Islet of Langerhans (tissue), 1 donor: ENCODE data around the gene WDFY3.
A peak's percentile ranks its signal among the peaks of the same experiment; 100 is the strongest.

Experiments used
- FAIRE-seq: peaks from one replicate; lab custom pipeline; 2011; peaks lifted over from hg19 to GRCh38; lab: Jason Lieb, UNC

Gene WDFY3

GRCh38 chr4:84952004-84952403, 14.5 kb downstream of the WDFY3 start:
- peak; percentile 97 for FAIRE-seq

DNA sequence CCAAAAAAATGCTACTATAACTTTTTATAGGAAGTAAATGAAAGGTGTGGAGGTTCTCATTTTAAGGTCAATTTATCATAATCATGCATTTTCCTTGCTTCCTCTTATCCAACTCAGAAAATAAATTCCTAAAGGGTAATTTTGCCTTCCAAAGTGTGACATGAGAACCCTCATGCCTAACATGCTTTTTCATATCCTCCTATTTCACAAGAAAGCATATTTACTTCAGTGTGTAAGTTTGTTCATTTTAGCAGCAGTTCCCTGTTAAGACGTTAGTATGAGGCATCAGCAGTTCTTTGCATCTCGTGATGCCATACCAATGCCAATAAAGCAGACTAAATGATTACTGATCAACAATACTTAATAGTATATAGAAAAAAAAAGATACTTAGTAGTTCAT, 18.4 kb downstream of the WDFY3 start:
- FAIRE-seq, result no peak

DNA sequence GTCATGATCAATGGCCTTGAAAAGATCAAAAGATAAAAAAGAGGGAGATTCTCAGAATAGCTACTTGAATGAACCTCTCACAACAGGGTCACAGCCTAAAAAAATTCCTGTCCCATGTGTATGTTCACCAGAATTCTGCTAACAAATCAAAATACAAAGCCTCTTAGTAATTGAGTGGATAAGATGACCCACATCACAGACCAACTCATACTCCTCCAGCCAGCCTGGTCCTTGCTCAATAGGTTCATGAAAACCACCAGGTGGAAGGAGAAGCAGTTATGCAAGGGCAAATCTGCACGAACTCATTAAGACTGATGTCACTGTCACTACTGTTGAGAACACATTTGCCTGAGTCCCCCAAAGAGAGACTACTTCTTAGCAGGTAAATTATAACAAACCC, 21.5 kb downstream of the WDFY3 start:
- no peak for FAIRE-seq

- no peak for FAIRE-seq
Measured at GRCh38 chr4:84940960-84941359, 25.5 kb downstream of the WDFY3 start.

- peak; percentile 51 for FAIRE-seq
Measured at GRCh38 chr4:84939113-84939512, 27.4 kb downstream of the WDFY3 start.

DNA sequence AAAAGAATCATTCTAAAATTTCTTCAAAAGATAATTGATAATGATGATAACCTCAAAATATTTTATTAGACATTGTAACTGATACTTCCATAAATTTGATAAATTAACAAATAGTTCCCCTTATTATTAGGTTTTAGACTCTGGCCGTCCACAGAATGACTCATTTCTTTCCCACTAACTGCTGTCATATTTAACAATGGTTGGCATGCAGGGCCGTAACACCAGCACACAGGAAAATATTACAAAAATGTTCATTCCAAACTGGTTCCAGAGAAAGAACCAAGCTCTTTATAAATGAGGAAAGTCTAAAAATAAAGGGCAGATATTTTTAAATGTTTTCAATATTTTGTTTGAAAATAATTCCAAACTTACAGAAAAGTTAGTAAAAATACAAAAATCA, 28.2 kb downstream of the WDFY3 start:
- FAIRE-seq, result peak; percentile 86

GRCh38 chr4:84937381-84937977, 29.0 kb downstream of the WDFY3 start:
- no peak for FAIRE-seq

DNA sequence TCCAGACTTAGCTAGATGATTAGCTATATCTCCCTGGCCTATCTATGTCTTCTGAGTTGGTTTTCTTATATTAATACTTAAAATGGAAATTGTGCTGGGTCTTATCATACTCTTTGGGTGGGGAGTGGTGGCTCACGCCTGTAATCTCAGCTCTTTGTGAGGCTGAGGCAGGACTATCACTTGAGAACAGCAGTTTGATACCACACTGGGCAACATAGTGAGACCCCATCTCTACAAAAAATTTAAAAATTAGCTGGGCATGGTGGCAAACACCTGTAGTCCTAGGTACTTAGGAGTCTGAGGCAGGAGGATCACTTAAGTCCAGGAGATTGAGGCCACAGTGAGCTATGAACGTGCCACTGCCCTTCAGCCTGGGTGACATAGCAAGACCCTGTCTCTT, 30.4 kb downstream of the WDFY3 start:
- FAIRE-seq, result no peak

- no peak for FAIRE-seq
Measured at GRCh38 chr4:84932462-84932861, 34.0 kb downstream of the WDFY3 start.

DNA sequence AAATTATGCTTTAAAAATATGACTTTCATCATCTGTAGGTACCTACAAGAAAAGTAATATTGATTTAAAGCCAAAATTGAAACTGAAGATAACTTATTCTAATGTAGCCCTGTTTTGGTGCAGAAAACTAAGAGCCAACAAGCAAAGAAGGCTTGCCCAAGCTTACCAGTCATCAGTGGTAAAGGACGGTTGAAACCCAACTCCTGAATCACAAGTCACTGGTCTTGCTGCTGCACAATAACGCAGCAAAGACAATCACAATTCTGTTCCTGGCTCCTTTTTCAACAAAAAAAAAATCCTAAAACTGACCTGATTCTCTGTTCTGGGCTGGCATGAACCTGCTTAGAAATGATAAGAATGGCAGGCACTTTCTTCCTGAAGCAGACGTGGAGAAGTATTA, 34.5 kb downstream of the WDFY3 start:
- no peak for FAIRE-seq

DNA sequence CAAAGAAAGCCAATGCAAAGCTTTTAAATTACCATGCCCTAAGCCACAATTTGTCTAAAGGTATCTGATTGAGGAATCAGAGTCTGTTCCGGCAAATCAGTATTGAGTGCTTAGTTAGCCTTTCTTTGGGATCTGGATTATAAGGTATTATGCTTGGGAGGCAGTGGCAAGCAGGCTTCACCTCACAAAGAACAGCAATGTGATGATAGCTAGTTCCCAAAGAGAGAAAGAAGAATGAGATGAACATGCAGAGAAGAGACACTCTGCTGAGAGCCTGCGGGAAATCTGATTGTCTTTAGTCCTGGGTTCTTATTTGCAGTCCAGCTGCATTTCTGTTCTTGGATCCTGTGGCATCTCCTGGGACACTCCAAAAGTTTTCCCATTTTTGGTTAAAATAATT, 35.2 kb downstream of the WDFY3 start:
- FAIRE-seq, result no peak

GRCh38 chr4:84928089-84928488, 38.4 kb downstream of the WDFY3 start:
- no peak for FAIRE-seq

GRCh38 chr4:84927428-84927827, 39.1 kb downstream of the WDFY3 start:
- FAIRE-seq, result no peak

DNA sequence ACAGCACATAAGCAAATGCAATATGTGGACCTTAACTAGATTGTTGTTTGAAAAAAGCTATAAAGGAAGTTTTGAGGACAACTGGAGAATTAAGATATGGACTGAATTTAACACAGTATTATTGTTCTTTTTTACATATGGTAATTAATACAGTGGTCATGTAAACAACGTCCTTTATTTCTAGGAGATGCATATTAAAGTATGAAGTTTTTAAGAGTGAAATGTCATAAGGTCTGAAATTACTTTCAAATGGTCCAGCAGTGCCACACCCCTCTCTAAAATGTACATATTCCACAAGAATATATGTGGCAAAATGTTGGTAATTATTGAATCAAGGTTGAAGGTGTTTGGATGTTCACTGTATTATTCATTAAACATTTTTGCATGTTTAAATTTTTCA, 40.9 kb downstream of the WDFY3 start:
- no peak for FAIRE-seq

GRCh38 chr4:84924434-84924833, 42.1 kb downstream of the WDFY3 start:
- FAIRE-seq, result no peak

DNA sequence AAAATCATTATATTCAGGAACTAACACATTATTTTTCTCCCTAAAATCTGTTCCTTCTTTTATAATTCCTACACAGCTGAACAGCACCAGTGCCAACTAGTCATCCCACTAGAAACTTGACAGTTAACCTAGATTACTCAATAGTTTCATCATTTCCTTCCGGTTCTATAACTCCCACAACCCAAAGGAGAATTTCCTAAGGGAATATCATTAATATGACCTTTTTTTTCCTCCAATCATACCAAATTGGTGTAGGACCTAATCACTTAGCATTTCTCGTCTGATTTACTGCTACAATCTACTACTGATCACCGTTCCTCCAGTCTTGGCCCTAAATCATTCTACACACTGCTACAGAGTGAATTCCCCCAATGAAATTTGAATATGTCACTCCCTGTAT, 45.9 kb downstream of the WDFY3 start:
- FAIRE-seq, result no peak

GRCh38 chr4:84917869-84918600, 48.5 kb downstream of the WDFY3 start:
- no peak for FAIRE-seq

DNA sequence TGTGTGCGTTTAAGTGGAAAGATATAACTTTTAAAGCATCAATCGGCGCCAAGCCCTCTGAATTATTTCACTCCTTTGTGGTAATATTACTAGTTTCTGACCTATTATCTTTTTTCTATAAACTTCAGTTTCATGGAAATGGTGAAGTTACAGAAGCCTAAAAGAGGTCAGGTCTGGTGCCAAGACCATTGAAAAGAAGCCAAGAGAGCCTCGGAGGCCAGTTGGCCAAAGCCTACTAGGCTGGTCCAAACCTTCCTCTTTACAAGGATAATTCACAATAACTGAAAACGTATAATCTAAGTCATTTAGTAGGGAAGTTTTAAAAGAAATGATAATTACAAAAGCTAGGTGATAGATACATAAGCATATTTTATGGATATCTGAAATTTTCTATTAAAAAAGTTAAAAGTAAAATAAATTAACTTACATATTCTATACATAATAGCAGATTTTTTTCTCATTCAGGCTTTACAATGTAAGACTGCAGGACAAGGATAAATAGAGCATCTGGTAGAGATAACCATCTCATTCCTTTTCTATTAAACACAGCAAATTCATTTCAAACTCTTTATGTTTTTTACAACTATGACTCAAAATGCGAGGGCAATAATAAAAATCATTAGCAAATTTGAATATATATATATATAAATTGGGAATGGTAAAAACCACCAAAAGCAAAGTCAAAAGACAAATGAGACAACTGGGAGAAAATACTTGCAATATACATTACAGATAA, 49.2 kb downstream of the WDFY3 start:
- FAIRE-seq, result no peak

- FAIRE-seq, result no peak
Measured at GRCh38 chr4:84916227-84916626, 50.3 kb downstream of the WDFY3 start.

DNA sequence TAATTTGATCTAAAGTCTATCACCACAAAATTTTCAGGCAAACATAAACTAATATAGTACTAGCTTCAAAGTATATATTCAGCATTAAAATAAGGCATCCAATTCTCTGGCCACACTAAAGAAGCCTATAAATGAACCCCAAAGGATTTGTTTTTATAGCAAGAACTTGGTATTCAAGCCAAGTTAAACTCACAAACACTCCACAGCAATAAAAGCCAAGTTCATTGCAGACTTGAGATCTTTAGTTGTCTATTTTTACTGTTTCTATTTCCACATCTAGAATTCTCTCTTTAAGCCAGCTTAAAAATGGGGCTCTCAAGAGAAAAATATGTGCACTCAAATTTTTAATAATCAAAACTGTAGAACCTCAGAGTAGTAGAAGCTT, 51.1 kb downstream of the WDFY3 start:
- no peak for FAIRE-seq

DNA sequence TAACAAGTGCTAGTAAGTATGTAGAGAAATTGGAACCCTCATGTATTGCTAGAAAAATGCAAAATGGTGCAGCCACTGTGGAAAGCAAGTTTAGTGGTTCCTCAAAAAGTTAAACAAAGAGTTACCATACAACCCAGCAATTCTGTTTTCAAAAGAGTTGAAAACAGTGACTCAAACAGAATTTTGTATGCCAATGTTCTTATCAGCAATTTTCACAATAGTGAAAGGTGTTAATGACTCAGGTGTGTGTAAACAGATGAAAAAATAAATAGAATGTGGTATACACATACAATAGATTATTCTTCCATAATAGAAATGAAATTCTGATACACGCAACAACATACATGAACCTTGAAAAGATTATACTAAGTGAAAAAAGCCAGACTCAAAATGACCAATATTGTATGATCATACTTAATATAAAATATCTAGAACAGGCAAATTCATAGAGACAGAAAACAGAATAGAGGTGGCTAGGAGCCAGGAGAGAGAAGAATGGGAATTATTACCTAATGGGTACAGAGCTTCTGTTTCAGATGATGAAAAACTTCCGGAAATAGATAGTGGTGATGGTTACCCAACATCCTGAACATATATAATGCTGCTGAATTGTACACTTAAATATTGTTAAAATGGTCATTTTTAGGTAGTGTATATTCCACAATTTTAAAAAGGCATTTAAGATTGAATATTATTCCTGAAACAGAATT, 51.6 kb downstream of the WDFY3 start:
- FAIRE-seq, result peak; percentile 89

GRCh38 chr4:84913176-84913575, 53.3 kb downstream of the WDFY3 start:
- no peak for FAIRE-seq

DNA sequence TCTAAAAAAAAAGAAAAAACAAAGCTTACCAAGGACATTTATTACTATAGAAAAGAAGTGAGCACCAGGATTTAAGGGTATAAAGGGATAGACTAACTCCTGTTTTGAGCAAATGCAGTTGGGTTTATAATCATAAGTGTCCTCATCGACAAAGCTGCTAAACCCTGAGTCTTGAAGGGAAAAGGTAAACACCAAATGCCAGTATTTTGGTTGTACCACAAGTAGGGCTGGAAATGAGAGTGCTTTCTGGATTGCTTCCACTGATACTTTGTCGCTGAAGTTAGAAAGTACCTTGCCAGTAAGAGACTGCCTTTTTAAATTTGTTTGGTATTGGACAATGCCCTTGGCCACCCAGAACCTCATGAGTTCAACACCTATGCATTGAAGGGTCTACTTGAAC, 53.7 kb downstream of the WDFY3 start:
- FAIRE-seq, result no peak
